SJCRH30 (cell line): ENCODE data around the gene PTP4A1. TPM values are rescaled to one million over a fixed set of nuclear protein-coding genes. Genes with fewer than 3 reads are reported as not detected.
"Not testable (repeated sequence)": the region's sequence is repeated elsewhere in the genome, so short reads cannot be mapped to it uniquely, and the experiment has no call there.

Experiments
- DNase-seq, 2 experiments: peaks; one replicate each; pipeline ENCODE4 v3.0.0-alpha.2; 2015 to 2020
- H3K27ac ChIP-seq: fragments of 250-450 bp; sonication (Bioruptor Pico); 2 replicates; pipeline ENCODE4 v1.5.1; 2020; ENCODE audit warnings: mild to moderate bottlenecking, moderate library complexity
- H3K27me3 ChIP-seq: fragments of 250-450 bp; sonication (Bioruptor Pico); 2 replicates; pipeline ENCODE4 v1.5.1; 2020; ENCODE audit warnings: mild to moderate bottlenecking, moderate library complexity
- H3K36me3 ChIP-seq: fragments of 250-450 bp; sonication (Bioruptor Pico); 2 replicates; pipeline ENCODE4 v1.5.1; 2020; ENCODE audit warnings: mild to moderate bottlenecking, moderate library complexity
- H3K4me1 ChIP-seq: fragments of 250-450 bp; sonication (Bioruptor Pico); 2 replicates; pipeline ENCODE4 v1.5.1; 2020; ENCODE audit warnings: mild to moderate bottlenecking, moderate library complexity
- H3K4me3 ChIP-seq: fragments of 250-450 bp; sonication (Bioruptor Pico); 2 replicates; pipeline ENCODE4 v1.5.1; 2020; ENCODE audit warnings: mild to moderate bottlenecking, moderate library complexity
- H3K9me3 ChIP-seq: fragments of 250-450 bp; sonication (Bioruptor Pico); replicated peaks from 2 replicates; pipeline ENCODE4 v1.5.1; 2020; ENCODE audit warnings: mild to moderate bottlenecking, moderate library complexity
- total RNA-seq: library from RNA; depleted of rRNA; stranded (reverse); fragments of >200 nt; shearing (Covaris generic); gene quantifications from 2 replicates; pipeline ENCODE4 v1.2.3, GENCODE V29; 2014; rRNA removed

The PTP4A1 gene
- total RNA-seq: 26.7 and 28.4 TPM in 2 replicates

DNA sequence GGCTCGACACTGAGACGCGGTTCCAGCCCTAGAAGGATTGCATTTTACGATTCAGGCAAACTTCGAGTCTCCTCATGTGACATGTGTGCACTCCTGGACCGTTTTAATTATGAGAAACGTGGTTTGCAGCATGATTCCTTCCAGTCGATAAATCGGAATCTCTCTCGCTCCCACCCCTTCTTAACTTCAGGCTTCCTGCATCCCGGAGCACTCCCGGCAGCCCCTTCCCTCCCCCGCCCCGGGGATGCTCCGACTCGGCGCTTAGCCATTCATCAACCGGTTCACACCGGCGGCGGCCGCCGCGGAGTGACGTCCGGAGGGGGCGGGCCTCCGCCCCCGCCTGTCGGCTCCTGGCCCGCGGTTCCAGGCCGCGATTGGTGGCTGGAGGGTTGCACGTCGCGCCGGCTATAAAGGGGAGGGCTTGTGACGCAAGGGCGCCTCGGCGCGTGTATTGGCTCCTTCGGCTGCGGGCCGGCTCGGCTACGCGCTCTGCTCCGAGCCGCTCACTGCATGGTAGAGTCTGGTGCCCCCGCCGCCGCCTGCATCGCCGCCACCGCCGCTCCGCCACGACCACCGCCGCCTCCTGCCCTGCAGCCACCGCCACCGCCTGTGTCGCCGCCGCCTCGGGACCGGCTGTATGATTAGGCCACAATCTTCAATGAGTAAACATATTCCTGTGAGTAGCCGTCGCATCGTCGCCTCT lies at the start of gene PTP4A1, which contains the start of gene LOC128125822:
TSS of gene PTP4A1 (plus strand) at position 437 of the 703 bp plus-strand sequence. CDS start 4,401 bp downstream, outside the sequence.
TSS of gene LOC128125822 (plus strand) at position 437 of the 703 bp plus-strand sequence.
- peak; percentile 96 to 97 for DNase-seq
- H3K4me1 ChIP-seq: peaks cover 7% of the 10 kb centered on the region; the same call in 1 of the 2 replicates
- H3K9me3 ChIP-seq: no peaks in the 10 kb centered on the region
- H3K4me3 ChIP-seq: peak within 1 kb of the TSS; percentile 88
- no peaks in the 10 kb centered on the region for H3K27me3 ChIP-seq
- peaks cover 5% of the 10 kb centered on the region for H3K36me3 ChIP-seq
- H3K27ac ChIP-seq: peak within 1 kb of the TSS; percentile 88

DNA sequence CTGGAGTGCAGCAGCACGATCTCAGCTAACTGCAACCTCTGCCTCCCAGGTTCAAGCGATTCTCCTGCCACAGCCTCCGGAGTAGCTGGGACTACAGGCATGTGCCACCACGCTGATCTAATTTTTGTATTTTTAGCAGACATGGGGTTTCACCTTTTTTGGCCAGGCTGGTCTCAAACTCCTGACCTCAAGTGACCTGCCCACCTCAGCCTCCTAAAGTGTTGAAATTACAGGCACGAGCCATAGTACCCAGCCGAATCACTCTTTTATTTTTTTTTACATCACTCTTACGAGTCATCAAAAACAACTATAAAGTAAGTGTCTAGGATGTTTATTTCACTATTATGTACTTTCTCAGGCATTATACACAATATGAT lies 49.4 kb upstream of the PTP4A1 start:
- not testable (repeated sequence) for H3K27me3 ChIP-seq, H3K36me3 ChIP-seq, H3K4me3 ChIP-seq, H3K27ac ChIP-seq, H3K4me1 ChIP-seq, DNase-seq, H3K9me3 ChIP-seq

DNA sequence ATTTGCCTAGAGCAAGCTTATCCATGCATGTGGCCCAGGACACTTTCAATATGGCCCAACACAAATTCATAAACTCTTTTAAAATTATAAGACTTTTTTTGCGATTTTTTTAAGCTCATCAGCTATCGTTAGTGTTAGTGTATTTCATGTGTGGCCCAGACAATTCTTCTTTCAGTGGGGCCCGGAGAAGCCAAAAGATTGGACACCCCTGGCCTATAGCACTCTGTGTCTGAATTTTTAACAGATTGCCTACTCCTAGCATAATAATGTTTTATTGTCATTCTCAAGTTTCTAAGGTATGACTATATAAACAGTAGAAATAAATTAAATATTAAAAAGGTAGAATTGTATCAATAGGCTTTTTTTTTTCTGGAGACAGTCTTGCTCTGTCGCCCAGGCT lies 48.6 kb upstream of the PTP4A1 start:
- H3K4me3 ChIP-seq: no peak overlapping the region
- H3K36me3 ChIP-seq: no peaks in the 10 kb centered on the region
- no peaks in the 10 kb centered on the region for H3K27me3 ChIP-seq
- no peak for DNase-seq
- no peaks in the 10 kb centered on the region for H3K9me3 ChIP-seq
- H3K4me1 ChIP-seq: peaks cover 12% of the 10 kb centered on the region
- H3K27ac ChIP-seq: no peak overlapping the region

DNA sequence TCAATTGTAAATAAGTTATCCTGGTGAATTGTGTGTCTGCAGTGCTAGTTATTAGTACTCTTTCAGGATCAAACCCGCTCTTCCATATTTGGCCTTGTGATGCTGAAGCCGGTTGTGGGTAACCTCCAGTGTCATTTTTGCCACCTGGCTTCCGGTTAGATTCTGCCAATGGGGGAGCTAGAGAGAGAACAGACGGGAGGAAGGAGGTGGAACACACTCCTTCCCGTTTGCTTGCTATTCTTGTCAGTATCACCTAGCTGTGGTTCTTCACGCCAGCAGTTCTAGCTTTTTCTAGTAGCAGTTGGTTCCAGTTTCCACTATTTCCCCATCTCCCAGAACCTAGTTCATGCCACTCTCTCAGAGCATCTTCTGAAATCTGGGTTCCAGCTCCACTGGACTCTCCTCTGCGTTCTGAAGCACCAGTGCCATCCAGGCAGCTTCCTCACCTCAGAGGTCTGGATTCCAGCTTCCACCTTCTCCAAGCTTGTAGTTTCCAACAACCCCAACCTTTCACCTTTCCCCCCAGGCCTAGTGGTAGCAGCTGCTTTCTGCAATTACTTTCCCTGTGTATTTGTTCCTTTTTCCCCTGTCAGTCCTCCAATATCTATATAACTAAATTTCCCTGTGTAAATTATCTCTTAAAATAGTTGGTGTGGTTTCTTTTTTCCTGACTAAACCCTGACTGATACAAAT lies 46.9 kb upstream of the PTP4A1 start:
- Histone ChIP-seq H3K4me3 (no peak overlapping the region), H3K4me1 (peaks cover 12% of the 10 kb centered on the region), H3K36me3 (no peaks in the 10 kb centered on the region), H3K27me3 (no peaks in the 10 kb centered on the region), H3K27ac (no peak overlapping the region), H3K9me3 (no peaks in the 10 kb centered on the region)
- no peak for DNase-seq

DNA sequence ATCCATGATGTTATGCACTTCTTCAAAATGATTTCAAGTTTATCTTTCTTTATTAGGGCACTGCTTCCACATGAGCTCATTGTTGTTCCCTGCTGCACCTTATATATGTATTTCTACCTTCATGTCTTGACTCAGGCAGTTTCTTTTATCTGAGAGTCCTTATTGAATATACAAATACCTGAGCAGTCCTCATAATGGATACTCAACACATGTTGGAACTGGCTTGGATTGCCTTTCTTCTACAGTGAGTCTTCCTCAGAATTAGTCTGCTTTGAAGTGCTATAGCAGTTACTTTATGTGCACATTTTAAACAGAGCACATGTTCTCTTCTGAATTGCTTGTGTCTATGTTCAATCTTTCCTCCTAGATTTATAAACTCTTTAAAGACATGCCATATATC lies 45.3 kb upstream of the PTP4A1 start:
- Histone ChIP-seq H3K36me3 (no peaks in the 10 kb centered on the region), H3K4me3 (no peak overlapping the region), H3K9me3 (no peaks in the 10 kb centered on the region), H3K27me3 (no peaks in the 10 kb centered on the region), H3K4me1 (peaks cover 12% of the 10 kb centered on the region), H3K27ac (no peak overlapping the region)
- DNase-seq: no peak

DNA sequence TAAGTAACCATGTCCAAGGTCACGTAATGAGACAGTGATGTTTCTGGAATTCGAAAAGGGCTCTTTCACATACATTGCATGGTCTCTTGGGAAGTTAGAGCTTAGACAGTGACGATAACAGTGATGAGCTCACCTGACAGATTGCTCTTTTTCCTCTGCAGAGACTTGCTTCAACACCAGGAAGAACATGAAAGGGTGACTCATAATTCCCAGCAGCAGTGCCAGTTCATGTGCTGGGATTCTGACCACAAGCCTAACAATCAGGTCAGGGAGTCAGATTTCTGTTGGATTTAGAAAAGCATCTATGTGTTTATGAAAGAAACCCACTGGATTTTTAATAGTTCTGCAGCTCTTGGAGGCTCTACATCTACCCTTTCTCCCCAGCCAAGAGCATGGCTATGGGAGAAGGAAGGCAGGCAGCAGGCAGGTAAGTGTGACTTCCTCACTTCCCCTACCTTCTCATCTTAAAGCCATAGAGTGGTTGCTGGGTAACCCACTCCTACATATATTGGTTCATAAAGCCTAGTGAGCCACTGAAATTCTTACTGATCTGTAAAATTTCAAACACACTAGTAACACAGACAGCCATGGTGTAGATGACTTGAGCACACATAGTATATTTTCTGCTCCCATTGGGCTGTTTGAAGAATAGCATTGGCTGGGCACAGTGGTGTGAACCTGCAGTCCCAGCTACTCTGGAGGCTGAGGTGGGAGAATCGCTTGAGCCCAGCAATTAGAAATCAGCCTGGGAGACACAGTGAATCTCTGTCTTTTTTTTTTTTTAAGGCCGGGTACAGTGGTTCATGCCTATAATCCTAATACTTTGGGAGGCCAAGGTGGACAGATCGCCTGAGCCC lies 44.4 kb upstream of the PTP4A1 start:
- H3K4me1 ChIP-seq: peaks cover 12% of the 10 kb centered on the region
- H3K36me3 ChIP-seq: no peaks in the 10 kb centered on the region
- H3K27me3 ChIP-seq: no peaks in the 10 kb centered on the region
- H3K9me3 ChIP-seq: no peaks in the 10 kb centered on the region
- H3K27ac ChIP-seq: no peak overlapping the region
- H3K4me3 ChIP-seq: no peak overlapping the region
- peak; percentile 49 to 72 for DNase-seq

DNA sequence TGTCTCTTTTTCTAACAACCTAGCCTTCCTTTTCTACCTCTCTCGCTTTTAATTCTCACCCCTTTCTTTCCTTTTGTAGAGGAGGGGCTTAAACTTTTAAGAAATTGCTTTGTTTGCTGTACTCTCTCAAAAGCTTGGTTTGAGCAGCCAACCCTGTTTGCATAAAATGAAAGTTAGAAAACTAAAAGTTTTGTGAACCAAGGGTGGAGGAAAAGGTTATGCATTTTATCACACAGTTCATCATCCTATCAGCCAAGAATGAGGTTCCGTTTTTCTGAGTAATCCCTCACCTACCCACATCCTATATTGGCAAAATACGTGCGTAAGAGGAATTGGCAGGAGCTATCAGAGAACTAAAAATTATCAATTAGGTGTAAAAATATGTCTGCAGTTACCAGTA lies 42.8 kb upstream of the PTP4A1 start:
- DNase-seq: no peak
- Histone ChIP-seq H3K9me3 (no peaks in the 10 kb centered on the region), H3K4me3 (no peak overlapping the region), H3K27ac (no peak overlapping the region), H3K4me1 (peaks cover 12% of the 10 kb centered on the region), H3K36me3 (no peaks in the 10 kb centered on the region), H3K27me3 (no peaks in the 10 kb centered on the region)

DNA sequence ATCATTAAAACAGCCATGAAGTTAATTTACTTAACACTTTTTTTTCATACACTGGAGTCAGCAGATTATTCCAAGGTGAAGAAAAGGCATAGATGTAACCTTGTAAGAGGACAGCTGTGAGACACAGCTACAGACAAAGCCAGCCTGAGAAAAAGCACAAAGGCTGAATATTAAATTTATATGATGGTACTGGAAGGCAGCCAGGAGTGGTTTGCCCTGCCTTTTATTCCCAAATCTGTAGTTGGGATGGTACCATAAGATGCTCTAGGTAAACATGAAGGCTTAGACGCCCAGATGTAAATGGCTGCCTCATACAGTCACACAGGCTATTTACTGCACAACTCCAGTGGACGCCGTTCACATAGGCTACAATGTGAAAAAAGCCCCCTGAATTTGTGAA lies 42.1 kb upstream of the PTP4A1 start:
- peaks cover 12% of the 10 kb centered on the region for H3K4me1 ChIP-seq
- H3K9me3 ChIP-seq: no peaks in the 10 kb centered on the region
- no peaks in the 10 kb centered on the region for H3K27me3 ChIP-seq
- H3K27ac ChIP-seq: no peak overlapping the region
- DNase-seq: no peak
- no peaks in the 10 kb centered on the region for H3K36me3 ChIP-seq
- no peak overlapping the region for H3K4me3 ChIP-seq

DNA sequence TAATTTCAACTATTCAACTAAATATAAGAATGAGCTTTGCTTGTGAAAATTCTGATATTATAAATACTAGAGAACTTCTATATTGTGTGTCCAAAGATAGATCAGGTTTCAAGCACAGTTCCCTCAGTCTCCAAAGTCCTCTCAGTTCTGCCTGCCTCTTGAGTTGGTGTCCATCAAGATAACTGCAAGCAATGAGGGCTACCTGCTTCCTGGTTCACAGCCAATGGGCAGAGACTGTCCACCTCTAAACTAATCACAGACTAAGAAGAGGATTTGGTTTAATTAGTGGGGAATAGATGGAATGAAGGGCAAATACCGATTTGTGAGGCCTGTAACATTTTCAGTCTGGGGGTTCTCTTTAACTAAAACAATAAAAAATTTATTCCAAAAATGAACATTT lies 41.3 kb upstream of the PTP4A1 start:
- Histone ChIP-seq H3K4me1 (peaks cover 12% of the 10 kb centered on the region), H3K36me3 (no peaks in the 10 kb centered on the region), H3K4me3 (no peak overlapping the region), H3K27me3 (no peaks in the 10 kb centered on the region), H3K27ac (no peak overlapping the region), H3K9me3 (no peaks in the 10 kb centered on the region)
- DNase-seq: no peak

DNA sequence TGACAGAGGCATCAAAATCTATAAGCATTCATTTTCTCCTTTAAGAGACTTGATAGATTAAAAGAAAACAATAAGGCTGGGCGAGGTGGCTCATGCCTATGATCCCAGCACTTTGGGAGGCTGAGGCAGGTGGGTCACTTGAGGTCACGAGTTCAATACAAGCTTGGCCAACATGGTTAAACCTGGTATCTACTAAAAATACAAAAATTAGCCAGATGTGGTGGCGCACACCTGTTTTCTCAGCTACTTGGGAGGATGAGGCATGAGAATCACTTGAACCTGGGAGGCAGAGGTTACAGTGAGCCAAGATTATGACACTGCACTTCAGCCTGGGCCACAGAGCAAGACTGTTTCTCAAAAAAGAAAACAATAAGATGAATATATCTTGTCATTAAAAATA lies 39.3 kb upstream of the PTP4A1 start:
- Histone ChIP-seq H3K36me3 (no peaks in the 10 kb centered on the region), H3K27ac (no peak overlapping the region), H3K4me3 (no peak overlapping the region), H3K27me3 (no peaks in the 10 kb centered on the region), H3K4me1 (peaks cover 11% of the 10 kb centered on the region), H3K9me3 (no peaks in the 10 kb centered on the region)
- DNase-seq: no peak

DNA sequence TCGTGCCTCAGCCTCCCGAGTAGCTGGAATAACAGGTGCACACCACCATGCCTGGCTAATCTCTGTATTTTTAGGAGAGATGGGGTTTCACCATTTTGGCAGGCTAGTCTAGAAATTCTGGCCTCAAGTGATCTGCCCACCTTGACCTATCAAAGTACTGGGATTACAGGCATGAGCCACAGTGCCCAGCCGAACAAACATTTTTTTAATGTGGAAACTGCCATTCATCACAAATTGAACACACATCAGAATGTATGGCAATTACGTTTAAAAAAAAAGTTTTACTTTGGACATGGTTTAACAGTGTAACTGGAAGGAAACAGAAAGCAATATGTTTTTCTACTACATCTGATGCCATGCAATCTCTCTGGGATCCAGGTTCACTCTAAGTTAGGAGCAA lies 38.3 kb upstream of the PTP4A1 start:
- Histone ChIP-seq H3K27ac (no peak overlapping the region), H3K4me1 (peaks cover 9% of the 10 kb centered on the region), H3K36me3 (no peaks in the 10 kb centered on the region), H3K27me3 (no peaks in the 10 kb centered on the region), H3K4me3 (no peak overlapping the region), H3K9me3 (no peaks in the 10 kb centered on the region)
- no peak for DNase-seq

DNA sequence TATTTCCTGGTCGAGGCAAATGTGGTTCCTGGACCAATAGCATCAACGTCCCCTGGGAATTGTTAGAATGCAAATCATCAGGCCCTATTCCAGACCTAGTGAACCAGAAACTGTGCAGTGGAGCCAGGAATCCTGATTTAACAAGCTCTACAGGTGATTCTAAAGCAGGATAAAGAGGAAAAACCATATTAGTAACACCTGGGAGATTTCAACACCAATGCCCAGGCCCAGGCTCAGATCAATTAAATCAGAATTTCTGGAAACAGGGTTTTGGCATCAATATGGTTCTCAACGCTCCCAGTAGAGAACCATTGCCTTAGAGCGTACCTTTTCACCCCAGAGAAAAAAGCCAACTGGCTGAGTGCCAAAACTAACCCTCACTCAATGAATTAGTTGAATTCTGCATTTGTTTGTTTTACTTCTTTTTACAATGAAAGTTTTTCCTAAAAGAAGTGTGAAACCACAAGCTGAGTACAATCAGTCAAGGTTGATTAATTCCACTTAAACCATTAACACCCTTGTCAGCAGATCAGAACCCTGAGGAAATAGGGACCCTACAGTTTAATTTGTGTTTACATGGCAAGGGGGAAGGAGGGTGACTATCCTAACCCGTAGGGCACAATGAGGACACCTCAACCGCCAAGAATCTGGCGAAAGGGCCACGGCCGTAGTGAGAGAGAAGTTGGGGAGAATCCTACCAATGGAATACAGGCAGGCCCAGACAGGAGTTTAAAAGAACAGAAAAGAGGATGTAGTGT lies 34.9 kb upstream of the PTP4A1 start:
- Histone ChIP-seq H3K27me3 (no peaks in the 10 kb centered on the region), H3K9me3 (no peaks in the 10 kb centered on the region), H3K4me1 (peaks cover 9% of the 10 kb centered on the region), H3K27ac (no peak overlapping the region), H3K36me3 (no peaks in the 10 kb centered on the region), H3K4me3 (no peak overlapping the region)
- DNase-seq: peak; percentile 27 to 54

DNA sequence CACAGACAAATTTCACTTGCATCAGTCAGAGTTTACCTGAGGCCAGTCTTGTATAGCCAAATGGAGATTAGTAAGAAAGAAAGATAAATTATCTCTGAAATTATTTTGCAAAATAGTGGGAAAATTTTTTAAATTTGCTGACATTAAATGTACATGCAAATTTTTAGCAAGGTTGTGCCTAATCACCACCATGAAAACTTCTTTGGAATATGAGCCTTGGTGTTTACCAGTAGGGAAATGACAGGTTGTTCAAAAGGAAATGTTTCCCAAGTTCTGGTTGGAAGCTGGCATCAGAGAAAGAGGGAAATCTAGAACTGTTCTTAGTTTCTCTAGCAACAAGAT lies 34.4 kb upstream of the PTP4A1 start:
- no peaks in the 10 kb centered on the region for H3K9me3 ChIP-seq
- no peak overlapping the region for H3K4me3 ChIP-seq
- H3K4me1 ChIP-seq: peaks cover 9% of the 10 kb centered on the region
- H3K27ac ChIP-seq: no peak overlapping the region
- no peak for DNase-seq
- H3K36me3 ChIP-seq: no peaks in the 10 kb centered on the region
- H3K27me3 ChIP-seq: no peaks in the 10 kb centered on the region

DNA sequence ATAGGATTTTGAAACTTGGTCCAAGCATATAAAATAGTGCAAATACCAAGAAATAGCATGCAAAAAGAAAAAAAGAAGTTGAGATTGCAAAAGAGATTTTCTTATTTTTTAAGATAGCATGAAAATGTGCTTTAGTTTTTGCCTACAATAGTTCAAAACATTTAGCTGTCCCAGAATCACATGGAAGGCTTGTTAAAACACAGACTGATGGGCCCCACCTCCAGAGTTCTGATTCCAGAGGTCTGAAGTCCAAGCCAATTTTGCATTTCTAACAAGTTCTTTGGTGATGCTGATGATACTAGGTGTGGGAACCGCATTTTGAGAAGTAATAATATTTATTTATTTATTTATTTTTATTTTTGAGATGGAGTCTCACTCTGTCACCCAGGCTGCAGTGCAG lies 33.7 kb upstream of the PTP4A1 start:
- Histone ChIP-seq H3K4me3 (no peak overlapping the region), H3K9me3 (no peaks in the 10 kb centered on the region), H3K27me3 (no peaks in the 10 kb centered on the region), H3K27ac (no peak overlapping the region), H3K36me3 (no peaks in the 10 kb centered on the region), H3K4me1 (peaks cover 9% of the 10 kb centered on the region)
- no peak for DNase-seq
